Measurements from ENCODE around the gene HOTAIR.

HOTAIR gene

DNA sequence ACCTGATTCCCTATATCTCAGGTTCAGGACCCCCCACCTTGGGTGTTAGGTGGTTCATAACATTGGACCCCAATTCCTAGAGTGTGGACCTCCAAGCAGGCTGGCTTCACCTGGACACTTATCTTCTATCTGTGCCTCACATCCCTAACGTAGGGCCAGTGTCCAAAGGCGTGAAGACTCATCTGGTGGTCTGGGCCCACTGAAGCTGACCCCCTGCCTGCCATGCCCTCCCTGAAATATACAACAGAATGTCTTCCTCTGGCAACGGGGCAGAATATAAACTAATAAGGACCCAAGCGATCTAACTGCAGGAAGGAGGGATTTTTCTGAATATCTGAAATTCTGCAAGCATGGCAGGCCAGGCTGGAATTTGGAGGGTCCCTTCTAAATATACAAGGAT is 30.5 kb downstream of the HOTAIR start:
- no peak for DNase-seq (ENCODE audit: low spot score)
- TF ChIP-seq CTCF (conservative IDR thresholded peaks at IDR 0.05; ENCODE audit: low read depth) = no peak
- H3K27ac ChIP-seq = no peak overlapping the region
- CTCF ChIA-PET = interaction anchor here (1.0 kb wide), 1 partner anchor 198 kb away, joined by 3 read pairs; no protein-coding TSS in a partner anchor
- POLR2A ChIA-PET (ENCODE audit: low non-redundant PET) = interaction anchor here (0.5 kb wide), 1 partner anchor 30 kb away, joined by 6 read pairs; no protein-coding TSS in a partner anchor

GRCh38 chr12:53942467-53942997 is 32.2 kb downstream of the HOTAIR start:
- no peak overlapping the region for H3K27ac ChIP-seq
- CTCF ChIA-PET = no interaction called here
- no peak for DNase-seq (ENCODE audit: low spot score)
- POLR2A ChIA-PET (ENCODE audit: low non-redundant PET) = interaction anchor here (0.6 kb wide), 1 partner anchor 66 kb away, joined by 3 read pairs; the partner anchor contains the start of gene HOXC8
- no peak for TF ChIP-seq CTCF (conservative IDR thresholded peaks at IDR 0.05; ENCODE audit: low read depth)

DNA sequence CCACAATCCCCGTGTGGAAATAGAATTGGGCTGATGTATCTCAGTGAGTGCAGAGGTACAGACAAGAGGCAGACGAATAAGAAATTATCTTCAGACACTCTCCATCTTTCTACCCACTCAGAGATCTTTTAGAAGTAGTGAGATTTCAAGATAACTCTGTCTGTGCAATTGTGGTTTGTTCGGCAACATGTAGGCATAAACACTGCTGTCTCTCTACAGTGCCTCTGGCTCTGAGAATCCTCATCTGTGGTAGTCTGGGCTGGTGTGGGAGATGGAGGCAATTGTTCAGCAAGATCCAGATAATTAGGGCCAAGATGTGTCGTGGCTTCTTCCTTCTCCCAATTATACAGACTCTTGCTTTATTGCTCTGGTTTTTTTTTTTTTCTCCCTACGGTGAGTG is 33.0 kb downstream of the HOTAIR start:
- no peak overlapping the region for H3K27ac ChIP-seq
- POLR2A ChIA-PET (ENCODE audit: low non-redundant PET) = no interaction called here
- CTCF ChIA-PET = no interaction called here

DNA sequence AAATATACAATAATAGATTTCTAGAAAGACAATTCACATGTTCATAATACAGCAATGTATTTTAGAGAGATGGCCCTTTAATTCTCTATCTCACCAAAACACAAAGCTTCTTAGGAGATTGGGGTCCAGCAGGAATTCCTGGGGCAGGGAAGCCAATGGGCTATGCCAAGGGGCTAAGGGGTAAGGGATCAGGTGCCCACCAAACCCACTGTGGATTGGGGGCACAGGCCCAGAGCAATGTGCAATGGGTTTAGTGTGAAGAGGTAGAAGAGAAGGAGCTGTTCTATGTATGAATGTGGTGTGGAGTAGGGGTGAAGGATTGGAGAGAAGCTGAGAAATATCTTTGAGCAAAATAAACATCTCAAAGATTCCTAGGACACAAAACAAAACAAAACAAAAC is 33.6 kb downstream of the HOTAIR start:
- no peak for DNase-seq (ENCODE audit: low spot score)
- POLR2A ChIA-PET (ENCODE audit: low non-redundant PET) = no interaction called here
- H3K27ac ChIP-seq = no peak overlapping the region
- TF ChIP-seq CTCF (conservative IDR thresholded peaks at IDR 0.05; ENCODE audit: low read depth) = no peak
- CTCF ChIA-PET = interaction anchor here (0.6 to 2.3 kb wide), 3 partner anchors 149 to 252 kb away, joined by 3 to 7 read pairs (median 3); no protein-coding TSS in a partner anchor

More for the DNA sequence above, 33.0 kb downstream of the HOTAIR start:
- TF ChIP-seq CTCF (conservative IDR thresholded peaks at IDR 0.05; ENCODE audit: low read depth) = no peak
- DNase-seq (ENCODE audit: low spot score) = no peak

DNA sequence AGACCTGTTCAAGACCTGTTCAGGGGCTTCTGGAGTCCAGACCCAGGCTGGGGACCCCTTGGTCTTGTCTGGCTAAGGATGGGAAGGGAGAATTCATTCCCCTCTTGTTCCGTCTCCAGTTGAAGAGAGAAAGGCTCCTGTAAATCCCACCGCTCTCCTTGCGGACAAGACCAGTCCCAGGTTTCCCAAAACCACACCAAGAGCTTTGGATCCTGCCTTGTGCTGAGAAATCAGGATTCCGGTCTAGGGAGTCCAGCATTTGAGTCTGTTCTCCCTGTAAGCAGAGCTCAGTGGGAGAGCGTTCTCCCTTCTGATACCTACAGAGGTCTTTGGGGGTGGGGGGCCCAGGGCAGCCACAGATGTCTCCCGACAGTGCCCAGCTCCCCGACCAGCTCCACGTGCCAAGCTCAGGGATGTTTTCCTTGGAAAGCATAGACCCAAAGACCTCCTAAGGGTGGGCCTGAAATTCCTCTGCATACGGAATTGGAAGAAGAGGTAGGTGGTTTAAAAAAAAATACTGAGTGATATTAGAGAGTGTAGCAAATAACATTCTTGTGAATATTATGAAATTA is 34.2 kb downstream of the HOTAIR start:
- ChIA-PET CTCF (interaction anchor here (0.6 to 2.3 kb wide), 4 partner anchors 45 to 251 kb away, joined by 3 to 7 read pairs (median 4); partner anchors contain the start of gene HOXC10), POLR2A (ENCODE audit: low non-redundant PET) (interaction anchor here (0.6 kb wide), 1 partner anchor 33 kb away, joined by 5 read pairs; no protein-coding TSS in a partner anchor)
- no peak for TF ChIP-seq CTCF (conservative IDR thresholded peaks at IDR 0.05; ENCODE audit: low read depth)
- H3K27ac ChIP-seq = no peak overlapping the region
- no peak for DNase-seq (ENCODE audit: low spot score)

- ChIA-PET CTCF (interaction anchor here (1.1 to 2.3 kb wide), 4 partner anchors 46 to 193 kb away, joined by 3 to 9 read pairs (median 6); partner anchors contain the start of gene HOXC10), POLR2A (ENCODE audit: low non-redundant PET) (interaction anchor here (0.6 to 1.4 kb wide), 3 partner anchors 41 to 237 kb away, joined by 3 read pairs; no protein-coding TSS in a partner anchor)
- H3K27ac ChIP-seq = peak overlapping the region; percentile 42
- TF ChIP-seq CTCF (conservative IDR thresholded peaks at IDR 0.05; ENCODE audit: low read depth) = no peak
- DNase-seq (ENCODE audit: low spot score) = peak; percentile 74
Observed at GRCh38 chr12:53939141-53940108, 35.3 kb downstream of the HOTAIR start.
